Suprapubic skin (tissue), 4 donors: ENCODE data around the gene FAM117B. TPM values are rescaled to one million over a fixed set of nuclear protein-coding genes. Genes with fewer than 3 reads are reported as not detected.
"Not testable (repeated sequence)": the region's sequence is repeated elsewhere in the genome, so short reads cannot be mapped to it uniquely, and the experiment has no call there.

Source experiments
- DNase-seq, 2 donors: peaks; one replicate each; pipeline ENCODE4 v3.0.0-alpha.2; 2019; ENCODE audit warnings: low spot score in 2 of 2
- H3K27ac ChIP-seq: fragments of 200-600 bp; sonication (generic); one replicate; pipeline ENCODE4 v1.5.1; 2019
- H3K27me3 ChIP-seq: fragments of 200-600 bp; sonication (generic); one replicate; pipeline ENCODE4 v1.5.1; 2019
- H3K36me3 ChIP-seq: fragments of 200-600 bp; sonication (generic); one replicate; pipeline ENCODE4 v1.5.1; 2019
- H3K4me1 ChIP-seq: fragments of 200-600 bp; sonication (generic); one replicate; pipeline ENCODE4 v1.5.1; 2019
- H3K4me3 ChIP-seq: fragments of 200-600 bp; sonication (generic); one replicate; pipeline ENCODE4 v1.5.1; 2019; ENCODE audit warnings: mild to moderate bottlenecking
- H3K9me3 ChIP-seq: fragments of 200-600 bp; sonication (generic); one replicate; pipeline ENCODE4 v1.5.1; 2019
- CTCF ChIP-seq, 2 donors: fragments of 200-600 bp in 1 of 2; fragments of 450-650 bp in 1 of 2; sonication (generic) in 1 of 2; IDR thresholded peaks; one replicate each; pipeline ENCODE4 v1.5.1; 2016 to 2019; ENCODE audit warnings: antibody characterized with exemption in 2 of 2, mild to moderate bottlenecking in 1 of 2, moderate library complexity in 1 of 2
- EP300 ChIP-seq: sonication (generic); formaldehyde crosslinking; IDR thresholded peaks from one replicate; pipeline ENCODE4 v1.6.1; 2017; ENCODE audit warnings: antibody characterized with exemption
- POLR2A ChIP-seq, 2 donors: fragments of 450-650 bp; IDR thresholded peaks; one replicate each; pipeline ENCODE4 v1.6.1; 2017; ENCODE audit warnings: antibody characterized with exemption in 2 of 2, mild to moderate bottlenecking in 2 of 2, moderate library complexity in 2 of 2
- POLR2AphosphoS5 ChIP-seq, 3 donors: sonication (generic); formaldehyde crosslinking; IDR thresholded peaks; one replicate each; pipeline ENCODE4 v1.6.1; 2017; ENCODE audit warnings: antibody characterized with exemption in 3 of 3
- WGBS: methylation state at CpG from one replicate; pipeline ENCODE4 v1.1.5; 2018; 5-methylcytosine and 5-hydroxymethylcytosine counted together
- total RNA-seq, 4 donors: library from RNA; depleted of rRNA; stranded (reverse); fragments of >200 nt; gene quantifications; one replicate each; pipeline ENCODE4 v1.1.0, GENCODE V29; 2016

FAM117B gene
- total RNA-seq, 4 donors from 2014 or later = 11.2 to 40.0 (median 17.7) TPM

- no peak for DNase-seq
- no peak for TF ChIP-seq POLR2A (IDR thresholded peaks at IDR 0.05)
- TF ChIP-seq EP300 = no peak
- TF ChIP-seq POLR2AphosphoS5 (IDR thresholded peaks at IDR 0.05) = no peak
- no peak for TF ChIP-seq CTCF (IDR thresholded peaks at IDR 0.05)
- H3K27ac ChIP-seq = no peak overlapping the region
- no peaks in the 10 kb centered on the region for H3K36me3 ChIP-seq
- peaks cover 9% of the 10 kb centered on the region for H3K4me1 ChIP-seq
- H3K4me3 ChIP-seq = no peak overlapping the region
- H3K9me3 ChIP-seq = no peaks in the 10 kb centered on the region
- WGBS = 57% methylated on average over 4 of the region's 4 CpGs
- no peaks in the 10 kb centered on the region for H3K27me3 ChIP-seq
Measured at GRCh38 chr2:202653890-202654289, 19.1 kb downstream of the FAM117B start.

- H3K4me3 ChIP-seq = no peak overlapping the region
- DNase-seq = no peak
Measured at GRCh38 chr2:202657876-202658275, 23.1 kb downstream of the FAM117B start.

GRCh38 chr2:202660796-202661195 is 26.0 kb downstream of the FAM117B start:
- H3K9me3 ChIP-seq = no peaks in the 10 kb centered on the region
- H3K27me3 ChIP-seq = no peaks in the 10 kb centered on the region
- H3K27ac ChIP-seq = no peak overlapping the region
- peaks cover 5% of the 10 kb centered on the region for H3K4me1 ChIP-seq
- no peak overlapping the region for H3K4me3 ChIP-seq
- TF ChIP-seq CTCF (IDR thresholded peaks at IDR 0.05) (no peak), EP300 (no peak), POLR2AphosphoS5 (IDR thresholded peaks at IDR 0.05) (no peak), POLR2A (IDR thresholded peaks at IDR 0.05) (no peak)
- no peaks in the 10 kb centered on the region for H3K36me3 ChIP-seq
- WGBS = 92% methylated on average over 2 of the region's 2 CpGs
- DNase-seq = no peak

More at GRCh38 chr2:202657876-202658275, 23.1 kb downstream of the FAM117B start:
- no peaks in the 10 kb centered on the region for H3K9me3 ChIP-seq
- H3K4me1 ChIP-seq = peaks cover 9% of the 10 kb centered on the region
- H3K36me3 ChIP-seq = no peaks in the 10 kb centered on the region
- no peaks in the 10 kb centered on the region for H3K27me3 ChIP-seq
- TF ChIP-seq POLR2AphosphoS5 (IDR thresholded peaks at IDR 0.05) = no peak
- TF ChIP-seq CTCF (IDR thresholded peaks at IDR 0.05) = no peak
- TF ChIP-seq EP300 = no peak
- no peak for TF ChIP-seq POLR2A (IDR thresholded peaks at IDR 0.05)
- H3K27ac ChIP-seq = no peak overlapping the region

- Histone ChIP-seq H3K4me1 (peaks cover 7% of the 10 kb centered on the region), H3K36me3 (no peaks in the 10 kb centered on the region)
- no peak for TF ChIP-seq POLR2AphosphoS5 (IDR thresholded peaks at IDR 0.05)
- no peak for TF ChIP-seq CTCF (IDR thresholded peaks at IDR 0.05)
- TF ChIP-seq POLR2A (IDR thresholded peaks at IDR 0.05) = no peak
- TF ChIP-seq EP300 = no peak
Measured at GRCh38 chr2:202669841-202670240, 35.1 kb downstream of the FAM117B start.

GRCh38 chr2:202671317-202672035 is 36.7 kb downstream of the FAM117B start:
- WGBS = 69% methylated on average over 3 of the region's 3 CpGs
- TF ChIP-seq POLR2A (IDR thresholded peaks at IDR 0.05) (no peak), EP300 (no peak), POLR2AphosphoS5 (IDR thresholded peaks at IDR 0.05) (no peak), CTCF (IDR thresholded peaks at IDR 0.05) (no peak)
- Histone ChIP-seq H3K27me3 (no peaks in the 10 kb centered on the region), H3K27ac (no peak overlapping the region), H3K4me1 (peaks cover 7% of the 10 kb centered on the region), H3K36me3 (no peaks in the 10 kb centered on the region), H3K9me3 (no peaks in the 10 kb centered on the region), H3K4me3 (no peak overlapping the region)
- no peak for DNase-seq

More at GRCh38 chr2:202669841-202670240, 35.1 kb downstream of the FAM117B start:
- H3K27ac ChIP-seq = no peak overlapping the region
- 80% methylated on average over 1 of the region's 1 CpG for WGBS
- H3K27me3 ChIP-seq = no peaks in the 10 kb centered on the region
- H3K9me3 ChIP-seq = no peaks in the 10 kb centered on the region
- H3K4me3 ChIP-seq = no peak overlapping the region
- DNase-seq = no peak

- H3K9me3 ChIP-seq, DNase-seq, H3K4me3 ChIP-seq, H3K27me3 ChIP-seq, H3K4me1 ChIP-seq, H3K36me3 ChIP-seq, H3K27ac ChIP-seq: not testable (repeated sequence)
- 94% methylated on average over 6 of the region's 6 CpGs for WGBS
Measured at GRCh38 chr2:202675097-202675496, 40.3 kb downstream of the FAM117B start.
